Measurements from ENCODE around the gene ZNF32. TPM values are rescaled to one million over a fixed set of nuclear protein-coding genes. Genes with fewer than 3 reads are reported as not detected.

ZNF32 gene
- total RNA-seq, 1 experiment from 2014 or later, result 9.8 TPM

- Histone ChIP-seq H3F3A (ENCODE audit: insufficient read depth, low read depth) (no peaks in the 10 kb centered on the region), H3K4me3 (no peak overlapping the region), H2AFZ (no peak overlapping the region), H3K4me1 (replicated peaks; ENCODE audit: insufficient read depth) (no peaks in the 10 kb centered on the region), H3K27ac (no peak overlapping the region), H3K36me3 (ENCODE audit: low read depth) (no peaks in the 10 kb centered on the region), H3K9me2 (ENCODE audit: insufficient read depth) (no peaks in the 10 kb centered on the region), H4K20me1 (ENCODE audit: insufficient read depth) (no peaks in the 10 kb centered on the region), H3K9me3 (ENCODE audit: insufficient read depth, low read depth) (no peaks in the 10 kb centered on the region), H3K4me2 (no peak overlapping the region), H3K79me2 (ENCODE audit: low read depth) (no peaks in the 10 kb centered on the region), H3K27me3 (ENCODE audit: insufficient read depth, low read depth) (peaks cover 83% of the 10 kb centered on the region)
- no peak for DNase-seq
- intact Hi-C loops (cut with micrococcal nuclease; ENCODE audit: unreplicated experiment), result no loop called here
- BruUV-seq (replicated peaks), result no TSS peak
- TF ChIP-seq, protein P1, sequence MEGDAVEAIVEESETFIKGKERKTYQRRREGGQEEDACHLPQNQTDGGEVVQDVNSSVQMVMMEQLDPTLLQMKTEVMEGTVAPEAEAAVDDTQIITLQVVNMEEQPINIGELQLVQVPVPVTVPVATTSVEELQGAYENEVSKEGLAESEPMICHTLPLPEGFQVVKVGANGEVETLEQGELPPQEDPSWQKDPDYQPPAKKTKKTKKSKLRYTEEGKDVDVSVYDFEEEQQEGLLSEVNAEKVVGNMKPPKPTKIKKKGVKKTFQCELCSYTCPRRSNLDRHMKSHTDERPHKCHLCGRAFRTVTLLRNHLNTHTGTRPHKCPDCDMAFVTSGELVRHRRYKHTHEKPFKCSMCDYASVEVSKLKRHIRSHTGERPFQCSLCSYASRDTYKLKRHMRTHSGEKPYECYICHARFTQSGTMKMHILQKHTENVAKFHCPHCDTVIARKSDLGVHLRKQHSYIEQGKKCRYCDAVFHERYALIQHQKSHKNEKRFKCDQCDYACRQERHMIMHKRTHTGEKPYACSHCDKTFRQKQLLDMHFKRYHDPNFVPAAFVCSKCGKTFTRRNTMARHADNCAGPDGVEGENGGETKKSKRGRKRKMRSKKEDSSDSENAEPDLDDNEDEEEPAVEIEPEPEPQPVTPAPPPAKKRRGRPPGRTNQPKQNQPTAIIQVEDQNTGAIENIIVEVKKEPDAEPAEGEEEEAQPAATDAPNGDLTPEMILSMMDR (conservative IDR thresholded peaks at IDR 0.05), result no peak
- no peak for TF ChIP-seq EZH2 (IDR thresholded peaks at IDR 0.05; ENCODE audit: low read depth)
- ChIA-PET POLR2A (ENCODE audit: unreplicated experiment) (no interaction called here), CTCF (no interaction called here)
Measured at GRCh38 chr10:43667761-43668386, 19.2 kb upstream of the ZNF32 start.

DNA sequence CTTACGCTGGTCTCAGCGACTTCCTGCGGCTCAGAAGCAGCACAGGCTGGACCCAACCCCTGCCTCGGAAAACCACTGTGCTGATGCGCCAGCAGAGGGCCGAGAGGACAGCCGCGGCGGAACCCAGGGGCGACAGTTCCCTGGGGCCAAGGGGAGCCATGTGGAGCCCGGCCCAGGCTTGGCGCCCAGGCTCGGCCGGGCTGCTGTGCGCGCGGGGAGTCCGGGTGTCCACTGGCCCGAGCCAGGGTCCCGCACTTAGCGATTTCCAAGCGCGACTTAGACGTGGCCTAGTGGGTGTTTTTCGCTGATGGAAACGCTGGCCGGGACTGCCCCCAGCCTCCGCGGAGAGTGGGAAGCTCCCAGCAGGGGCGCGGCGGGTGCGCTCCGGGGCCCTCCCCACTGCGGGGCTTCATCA is 18.6 kb upstream of the ZNF32 start:
- Histone ChIP-seq H3K27me3 (ENCODE audit: insufficient read depth, low read depth) (peaks cover 82% of the 10 kb centered on the region), H4K20me1 (ENCODE audit: insufficient read depth) (no peaks in the 10 kb centered on the region), H3K4me3 (no peak overlapping the region), H2AFZ (no peak overlapping the region), H3K4me1 (replicated peaks; ENCODE audit: insufficient read depth) (no peaks in the 10 kb centered on the region), H3K4me2 (no peak overlapping the region), H3K27ac (no peak overlapping the region), H3F3A (ENCODE audit: insufficient read depth, low read depth) (no peaks in the 10 kb centered on the region), H3K36me3 (ENCODE audit: low read depth) (no peaks in the 10 kb centered on the region), H3K9me2 (ENCODE audit: insufficient read depth) (no peaks in the 10 kb centered on the region), H3K9me3 (ENCODE audit: insufficient read depth, low read depth) (no peaks in the 10 kb centered on the region), H3K79me2 (ENCODE audit: low read depth) (no peaks in the 10 kb centered on the region)
- intact Hi-C loops (cut with micrococcal nuclease; ENCODE audit: unreplicated experiment), result no loop called here
- CTCF ChIA-PET, result no interaction called here
- BruUV-seq (replicated peaks), result no TSS peak
- no peak for DNase-seq
- POLR2A ChIA-PET (ENCODE audit: unreplicated experiment), result no interaction called here
- no peak for TF ChIP-seq EZH2 (IDR thresholded peaks at IDR 0.05; ENCODE audit: low read depth)
- TF ChIP-seq, protein P1 (conservative IDR thresholded peaks at IDR 0.05), result no peak

DNA sequence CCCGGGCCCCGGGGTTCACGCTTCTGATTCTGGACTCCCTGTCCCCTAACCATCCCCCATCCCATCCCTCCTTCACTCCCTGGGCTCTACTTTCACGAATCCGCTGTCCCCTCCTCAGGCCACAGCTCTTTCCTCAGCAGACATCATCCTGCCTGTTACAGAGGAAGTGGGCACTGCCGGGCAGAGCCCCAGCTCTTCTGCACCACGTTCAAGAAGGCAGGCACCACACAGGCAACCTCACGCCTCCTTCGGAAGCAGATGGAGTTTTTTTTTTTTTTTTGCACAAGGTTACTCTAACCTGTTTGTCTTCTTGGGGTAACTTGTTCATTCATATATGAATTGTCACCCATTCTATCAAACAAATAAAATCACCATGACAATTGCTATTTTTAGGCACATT is 17.9 kb upstream of the ZNF32 start:
- Histone ChIP-seq H3K4me1 (replicated peaks; ENCODE audit: insufficient read depth) (no peaks in the 10 kb centered on the region), H3F3A (ENCODE audit: insufficient read depth, low read depth) (no peaks in the 10 kb centered on the region), H3K9me3 (ENCODE audit: insufficient read depth, low read depth) (no peaks in the 10 kb centered on the region), H3K27me3 (ENCODE audit: insufficient read depth, low read depth) (peaks cover 89% of the 10 kb centered on the region), H3K4me3 (no peak overlapping the region), H3K27ac (no peak overlapping the region), H4K20me1 (ENCODE audit: insufficient read depth) (no peaks in the 10 kb centered on the region), H3K36me3 (ENCODE audit: low read depth) (no peaks in the 10 kb centered on the region), H3K9me2 (ENCODE audit: insufficient read depth) (0 out of 2 replicates have a peak, but pooled peaks cover 2% of the 10 kb centered on the region), H3K79me2 (ENCODE audit: low read depth) (no peaks in the 10 kb centered on the region), H3K4me2 (no peak overlapping the region), H2AFZ (no peak overlapping the region)
- DNase-seq, result no peak
- POLR2A ChIA-PET (ENCODE audit: unreplicated experiment), result no interaction called here
- CTCF ChIA-PET, result no interaction called here
- BruUV-seq (replicated peaks), result no TSS peak
- intact Hi-C loops (cut with micrococcal nuclease; ENCODE audit: unreplicated experiment), result no loop called here
- TF ChIP-seq EZH2 (IDR thresholded peaks at IDR 0.05; ENCODE audit: low read depth), result no peak
- TF ChIP-seq, protein P1 (conservative IDR thresholded peaks at IDR 0.05), result no peak

Measured in PC-9 (cell line).